Activated CD4-positive, alpha-beta T cell treated with anti-CD3 and anti-CD28 coated beads for 48 hours (primary cell): Measurements from ENCODE around the gene APOA5.
"Not testable (repeated sequence)": the region's sequence is repeated elsewhere in the genome, so short reads cannot be mapped to it uniquely, and the experiment has no call there.

ENCODE experiments used
- DNase-seq: peaks from one replicate; pipeline ENCODE4 v3.0.0-alpha.2; 2020

APOA5 gene

GRCh38 chr11:116791813-116792143 lies at the start of gene APOA5:
APOA5 (minus strand) TSS chr11:116791879; CDS start chr11:116791860, 19 bp downstream.
- DNase-seq = no peak

DNA sequence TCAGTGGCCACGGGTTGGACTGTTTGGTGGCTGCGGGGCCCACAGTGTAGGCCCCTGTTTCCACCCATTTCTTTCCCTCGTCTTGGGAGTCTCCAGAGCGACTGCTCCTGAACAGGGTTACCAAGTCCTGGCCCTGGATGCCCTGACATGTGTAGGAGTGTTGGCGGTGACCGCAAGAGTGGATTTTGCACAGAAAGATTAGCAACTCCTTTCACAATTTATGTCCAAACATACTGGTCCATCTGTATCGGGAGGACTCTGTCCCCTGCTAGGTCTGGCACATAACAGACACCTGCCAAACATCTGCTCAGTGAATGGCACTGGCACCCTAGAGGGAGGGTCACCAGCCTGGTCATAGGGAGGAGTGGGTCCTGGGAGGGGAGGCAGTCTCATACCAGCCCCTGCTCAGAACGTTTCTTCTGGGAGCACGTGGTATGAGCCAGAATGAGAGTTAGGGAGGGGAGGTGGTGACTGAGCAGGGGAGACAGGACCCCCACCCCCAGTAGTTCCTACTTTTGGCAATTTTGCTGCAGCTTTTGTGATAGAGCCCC lies 49.1 kb upstream of the APOA5 start:
- DNase-seq = no peak

DNA sequence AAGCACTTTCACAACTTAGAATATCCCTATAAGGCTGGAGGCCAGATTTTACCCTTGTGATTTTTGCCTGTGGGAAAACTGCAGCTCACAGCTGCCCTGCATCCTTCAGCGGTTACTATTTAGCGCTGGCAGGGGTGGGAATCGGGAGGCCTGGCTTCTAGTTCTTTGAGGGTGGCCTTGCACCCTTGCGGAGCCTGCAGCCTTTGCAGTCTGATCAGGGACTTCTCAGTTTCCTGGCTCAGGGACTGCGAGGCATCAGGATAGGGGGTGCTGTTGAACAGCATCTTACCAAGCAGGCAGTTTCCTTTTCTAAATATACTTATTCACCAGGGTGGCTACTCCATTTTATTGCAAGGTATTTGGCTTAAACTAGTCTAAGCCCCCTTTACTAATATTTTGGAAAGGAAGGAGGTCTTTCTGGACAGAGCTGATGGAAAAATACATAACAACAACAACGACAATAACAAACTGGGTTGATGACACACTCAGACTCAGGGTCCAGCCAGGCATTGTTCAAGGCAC lies 48.6 kb upstream of the APOA5 start:
- no peak for DNase-seq

GRCh38 chr11:116838321-116839084 lies 46.8 kb upstream of the APOA5 start:
- no peak for DNase-seq

GRCh38 chr11:116837231-116838091 lies 45.8 kb upstream of the APOA5 start, which contains the start of gene APOA1:
APOA1 (minus strand) TSS chr11:116837622; CDS start chr11:116837387, 235 bp downstream.
- no peak for DNase-seq

DNA sequence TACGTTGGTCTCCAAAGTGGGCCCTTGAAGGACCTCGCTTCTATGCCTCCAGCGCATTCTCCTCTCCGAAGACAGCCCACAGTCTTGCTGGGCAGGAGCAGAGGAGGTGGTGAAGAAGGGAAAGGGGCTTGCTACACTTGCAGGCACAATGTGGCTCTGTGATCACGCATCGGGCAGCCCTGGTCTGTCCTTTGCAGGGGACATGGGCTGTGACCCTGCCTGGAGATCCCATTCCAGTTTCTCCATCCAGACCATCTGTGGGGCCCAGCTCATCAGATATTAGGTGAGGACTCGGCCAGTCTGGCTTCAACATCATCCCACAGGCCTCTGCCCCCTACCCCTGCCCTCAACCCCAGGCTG lies 44.9 kb upstream of the APOA5 start:
- no peak for DNase-seq

DNA sequence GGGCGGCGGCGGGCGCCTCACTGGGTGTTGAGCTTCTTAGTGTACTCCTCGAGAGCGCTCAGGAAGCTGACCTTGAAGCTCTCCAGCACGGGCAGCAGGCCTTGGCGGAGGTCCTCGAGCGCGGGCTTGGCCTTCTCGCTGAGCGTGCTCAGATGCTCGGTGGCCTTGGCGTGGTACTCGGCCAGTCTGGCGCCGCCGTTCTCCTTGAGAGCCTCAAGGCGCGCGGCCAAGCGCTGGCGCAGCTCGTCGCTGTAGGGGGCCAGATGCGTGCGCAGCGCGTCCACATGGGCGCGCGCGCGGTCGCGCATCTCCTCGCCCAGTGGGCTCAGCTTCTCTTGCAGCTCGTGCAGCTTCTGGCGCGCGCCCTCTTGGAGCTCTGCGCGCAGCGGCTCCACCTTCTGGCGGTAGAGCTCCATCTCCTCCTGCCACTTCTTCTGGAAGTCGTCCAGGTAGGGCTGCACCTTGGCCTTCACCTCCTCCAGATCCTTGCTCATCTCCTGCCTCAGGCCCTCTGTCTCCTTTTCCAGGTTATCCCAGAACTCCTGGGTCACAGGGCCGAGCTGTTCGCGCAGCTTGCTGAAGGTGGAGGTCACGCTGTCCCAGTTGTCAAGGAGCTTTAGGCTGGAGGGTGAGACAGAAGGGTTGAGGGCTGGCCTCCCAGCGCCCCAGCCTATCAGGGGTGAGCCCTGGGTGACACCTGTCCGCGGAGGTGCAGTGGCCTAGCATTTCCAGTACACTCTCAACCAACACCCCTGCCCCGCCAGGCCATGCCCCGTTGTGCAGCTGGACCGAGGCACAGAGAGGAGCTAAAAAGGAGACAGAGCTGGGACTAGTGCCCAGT lies 44.3 kb upstream of the APOA5 start:
- DNase-seq = peak; percentile 89

GRCh38 chr11:116835042-116835772 lies 43.5 kb upstream of the APOA5 start:
- DNase-seq = no peak

DNA sequence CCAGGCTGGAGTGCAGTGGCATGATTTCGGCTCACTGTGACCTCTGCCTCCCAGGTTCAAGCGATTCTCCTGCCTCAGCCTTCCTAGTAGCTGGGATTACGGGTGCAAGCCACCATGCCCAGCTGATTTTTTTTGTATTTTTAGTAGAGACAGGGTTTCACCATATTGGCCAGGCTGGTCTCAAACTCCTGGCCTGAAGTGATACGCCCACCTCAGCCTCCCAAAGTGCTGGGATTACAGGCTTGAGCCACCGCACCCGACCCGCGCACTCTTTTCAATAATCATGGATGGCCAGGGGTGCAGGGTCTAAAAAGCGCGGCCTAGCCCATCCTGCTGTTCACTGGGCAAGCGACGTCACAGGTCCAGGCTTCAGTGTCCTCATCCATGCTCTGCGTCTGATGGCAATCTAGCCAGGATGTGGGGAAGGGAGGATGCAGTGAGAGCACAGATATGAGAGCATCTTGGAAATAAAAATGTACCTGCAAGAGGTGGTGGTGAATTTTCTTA lies 42.9 kb upstream of the APOA5 start:
- not testable (repeated sequence) for DNase-seq

- no peak for DNase-seq
Measured at GRCh38 chr11:116833816-116834534, 42.3 kb upstream of the APOA5 start.

DNA sequence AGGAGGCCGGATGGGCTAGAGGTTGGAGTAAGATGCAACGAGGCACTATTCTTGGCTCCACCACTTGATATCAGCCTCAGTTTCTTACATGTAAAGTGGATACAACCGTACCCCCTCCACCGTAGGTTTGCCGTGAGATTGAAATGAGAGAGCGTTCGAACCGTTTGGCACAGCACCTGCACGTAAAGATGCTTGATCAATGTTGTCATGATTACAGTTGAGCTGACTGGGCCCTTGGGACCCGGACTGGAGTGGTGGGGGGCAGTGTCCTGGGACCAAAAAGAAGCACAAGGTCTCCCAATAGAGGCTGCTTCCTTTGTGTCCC lies 41.8 kb upstream of the APOA5 start:
- DNase-seq = no peak

DNA sequence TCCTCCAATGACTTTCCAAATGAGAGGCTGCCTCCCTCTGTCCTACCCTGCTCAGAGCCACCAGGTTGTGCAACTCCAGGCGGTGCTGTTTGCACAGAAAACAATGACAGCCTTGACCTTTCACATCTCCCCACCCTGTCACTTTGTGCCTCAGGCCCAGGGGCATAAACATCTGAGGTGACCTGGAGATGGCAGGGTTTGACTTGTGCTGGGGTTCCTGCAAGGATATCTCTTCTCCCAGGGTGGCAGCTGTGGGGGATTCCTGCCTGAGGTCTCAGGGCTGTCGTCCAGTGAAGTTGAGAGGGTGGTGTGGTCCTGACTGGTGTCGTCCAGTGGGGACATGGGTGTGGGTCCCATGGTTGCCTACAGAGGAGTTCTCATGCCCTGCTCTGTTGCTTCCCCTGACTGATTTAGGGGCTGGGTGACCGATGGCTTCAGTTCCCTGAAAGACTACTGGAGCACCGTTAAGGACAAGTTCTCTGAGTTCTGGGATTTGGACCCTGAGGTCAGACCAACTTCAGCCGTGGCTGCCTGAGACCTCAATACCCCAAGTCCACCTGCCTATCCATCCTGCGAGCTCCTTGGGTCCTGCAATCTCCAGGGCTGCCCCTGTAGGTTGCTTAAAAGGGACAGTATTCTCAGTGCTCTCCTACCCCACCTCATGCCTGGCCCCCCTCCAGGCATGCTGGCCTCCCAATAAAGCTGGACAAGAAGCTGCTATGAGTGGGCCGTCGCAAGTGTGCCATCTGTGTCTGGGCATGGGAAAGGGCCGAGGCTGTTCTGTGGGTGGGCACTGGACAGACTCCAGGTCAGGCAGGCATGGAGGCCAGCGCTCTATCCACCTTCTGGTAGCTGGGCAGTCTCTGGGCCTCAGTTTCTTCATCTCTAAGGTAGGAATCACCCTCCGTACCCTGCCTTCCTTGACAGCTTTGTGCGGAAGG lies 40.9 kb upstream of the APOA5 start:
- DNase-seq = no peak

GRCh38 chr11:116831790-116832349 lies 40.2 kb upstream of the APOA5 start:
- DNase-seq = no peak

DNA sequence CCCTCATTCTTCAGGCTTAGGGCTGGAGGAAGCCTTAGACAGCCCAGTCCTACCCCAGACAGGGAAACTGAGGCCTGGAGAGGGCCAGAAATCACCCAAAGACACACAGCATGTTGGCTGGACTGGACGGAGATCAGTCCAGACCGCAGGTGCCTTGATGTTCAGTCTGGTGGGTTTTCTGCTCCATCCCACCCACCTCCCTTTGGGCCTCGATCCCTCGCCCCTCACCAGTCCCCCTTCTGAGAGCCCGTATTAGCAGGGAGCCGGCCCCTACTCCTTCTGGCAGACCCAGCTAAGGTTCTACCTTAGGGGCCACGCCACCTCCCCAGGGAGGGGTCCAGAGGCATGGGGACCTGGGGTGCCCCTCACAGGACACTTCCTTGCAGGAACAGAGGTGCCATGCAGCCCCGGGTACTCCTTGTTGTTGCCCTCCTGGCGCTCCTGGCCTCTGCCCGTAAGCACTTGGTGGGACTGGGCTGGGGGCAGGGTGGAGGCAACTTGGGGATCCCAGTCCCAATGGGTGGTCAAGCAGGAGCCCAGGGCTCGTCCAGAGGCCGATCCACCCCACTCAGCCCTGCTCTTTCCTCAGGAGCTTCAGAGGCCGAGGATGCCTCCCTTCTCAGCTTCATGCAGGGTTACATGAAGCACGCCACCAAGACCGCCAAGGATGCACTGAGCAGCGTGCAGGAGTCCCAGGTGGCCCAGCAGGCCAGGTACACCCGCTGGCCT lies 38.7 kb upstream of the APOA5 start:
- DNase-seq = no peak

DNA sequence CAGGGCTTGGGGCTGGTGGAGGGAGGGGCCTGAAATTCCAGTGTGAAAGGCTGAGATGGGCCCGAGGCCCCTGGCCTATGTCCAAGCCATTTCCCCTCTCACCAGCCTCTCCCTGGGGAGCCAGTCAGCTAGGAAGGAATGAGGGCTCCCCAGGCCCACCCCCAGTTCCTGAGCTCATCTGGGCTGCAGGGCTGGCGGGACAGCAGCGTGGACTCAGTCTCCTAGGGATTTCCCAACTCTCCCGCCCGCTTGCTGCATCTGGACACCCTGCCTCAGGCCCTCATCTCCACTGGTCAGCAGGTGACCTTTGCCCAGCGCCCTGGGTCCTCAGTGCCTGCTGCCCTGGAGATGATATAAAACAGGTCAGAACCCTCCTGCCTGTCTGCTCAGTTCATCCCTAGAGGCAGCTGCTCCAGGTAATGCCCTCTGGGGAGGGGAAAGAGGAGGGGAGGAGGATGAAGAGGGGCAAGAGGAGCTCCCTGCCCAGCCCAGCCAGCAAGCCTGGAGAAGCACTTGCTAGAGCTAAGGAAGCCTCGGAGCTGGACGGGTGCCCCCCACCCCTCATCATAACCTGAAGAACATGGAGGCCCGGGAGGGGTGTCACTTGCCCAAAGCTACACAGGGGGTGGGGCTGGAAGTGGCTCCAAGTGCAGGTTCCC lies 38.0 kb upstream of the APOA5 start, which contains the start of gene APOC3:
TSS of gene APOC3 (plus strand) at position 383 of the 659 bp plus-strand sequence. CDS start 676 bp downstream, outside the sequence.
- DNase-seq = no peak

GRCh38 chr11:116828632-116829524 lies 37.2 kb upstream of the APOA5 start:
- DNase-seq = no peak

DNA sequence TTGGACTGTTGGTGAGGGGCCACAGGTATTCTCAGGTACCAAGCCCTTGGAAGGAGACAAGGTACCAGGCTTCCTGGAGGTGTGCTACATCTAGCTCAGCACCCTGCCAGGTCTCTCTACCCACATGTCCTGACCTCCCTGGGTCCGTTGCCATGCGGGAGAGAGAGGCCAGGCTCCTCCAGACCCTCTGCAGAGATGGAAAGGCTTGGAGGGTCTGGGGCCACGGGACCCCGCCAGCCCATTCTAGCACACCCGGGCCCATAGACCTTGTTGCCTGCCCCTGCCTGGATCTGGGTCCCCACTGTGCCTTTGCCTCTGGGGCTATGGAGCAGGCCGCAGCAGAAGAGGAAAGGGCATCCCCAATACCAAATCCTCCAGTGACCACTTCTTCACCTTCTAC lies 35.8 kb upstream of the APOA5 start:
- DNase-seq = no peak
